Naive thymus-derived CD4-positive, alpha-beta T cell (primary cell): ENCODE measurements around the gene LRRC4C. TPM values are rescaled to one million over a fixed set of nuclear protein-coding genes. Genes with fewer than 3 reads are reported as not detected.

Experiments used
- ATAC-seq: fragments of 150-1000 bp; cut with Tn5 transposase; 2 replicates; pipeline ENCODE4 v1.10.0; 2021; ENCODE audit warnings: mild to moderate bottlenecking, moderate library complexity
- CTCF ChIA-PET: fragments of 350-600 bp; sonication (Branson Sonifier 250); formaldehyde crosslinking; loops from one replicate; lab custom pipeline; 2021; ENCODE audit warnings: antibody characterized with exemption; lab: Charles Lee
- POLR2A ChIA-PET: fragments of 350-600 bp; sonication (Branson Sonifier 250); formaldehyde crosslinking; loops from one replicate; lab custom pipeline; 2021; ENCODE audit warnings: antibody characterized with exemption, inconsistent platforms; lab: Charles Lee
- DNase-seq, 9 donors: peaks; one replicate each; pipeline versions ENCODE4 v3.0.0 to v3.0.0-alpha.2; 2020 to 2022; ENCODE audit warnings: mixed read lengths in 1 of 9
- H3K27ac ChIP-seq: one replicate; pipeline ENCODE4 v1.7.0; 2013; ENCODE audit warnings: mild to moderate bottlenecking, low read depth, low read length, moderate library complexity
- H3K27me3 ChIP-seq, 2 donors: one replicate each; pipeline ENCODE4 v1.7.0; 2013; ENCODE audit warnings: low read length in 2 of 2, mild to moderate bottlenecking in 2 of 2, moderate library complexity in 2 of 2; ENCODE audit not compliant: control insufficient read depth in 2 of 2, insufficient read depth in 2 of 2
- H3K36me3 ChIP-seq, 3 experiments: 1 replicate in 2 of 3; 2 replicates in 1 of 3; pipeline ENCODE4 v1.7.0; 2013; ENCODE audit warnings: low read length in 3 of 3, mild to moderate bottlenecking in 3 of 3, moderate library complexity in 1 of 3; ENCODE audit not compliant: insufficient read depth in 3 of 3, control insufficient read depth in 2 of 3
- H3K4me1 ChIP-seq, 2 donors: one replicate each; pipeline ENCODE4 v1.7.0; 2013; ENCODE audit warnings: low read length in 2 of 2, mild to moderate bottlenecking in 2 of 2, moderate library complexity in 1 of 2; ENCODE audit not compliant: control insufficient read depth in 2 of 2, insufficient read depth in 2 of 2
- H3K4me3 ChIP-seq: 2 replicates; pipeline ENCODE4 v1.7.0; 2013; ENCODE audit warnings: mild to moderate bottlenecking, low read length
- H3K9me3 ChIP-seq, 3 experiments: 1 replicate in 2 of 3; 2 replicates in 1 of 3; pipeline ENCODE4 v1.7.0; 2013; ENCODE audit warnings: low read length in 3 of 3; ENCODE audit not compliant: control insufficient read depth in 2 of 3
- H3K27ac Mint-ChIP-seq, 9 donors: one replicate each; pipeline ENCODE4 v1.8.0; 2020 to 2022; ENCODE audit warnings: mixed read lengths in 9 of 9, mild to moderate bottlenecking in 8 of 9, moderate library complexity in 5 of 9, inconsistent platforms in 2 of 9
- H3K27me3 Mint-ChIP-seq, 5 donors: one replicate each; pipeline ENCODE4 v1.8.0; 2021 to 2022; ENCODE audit warnings: mixed read lengths in 5 of 5, mild to moderate bottlenecking in 1 of 5
- H3K36me3 Mint-ChIP-seq, 5 donors: one replicate each; pipeline ENCODE4 v1.8.0; 2020 to 2022; ENCODE audit warnings: mixed read lengths in 5 of 5, mild to moderate bottlenecking in 3 of 5, inconsistent platforms in 1 of 5
- H3K4me1 Mint-ChIP-seq, 7 donors: one replicate each; pipeline ENCODE4 v1.8.0; 2020 to 2022; ENCODE audit warnings: mixed read lengths in 7 of 7, mild to moderate bottlenecking in 3 of 7, inconsistent platforms in 1 of 7
- H3K4me3 Mint-ChIP-seq, 10 donors: one replicate each; pipeline ENCODE4 v1.8.0; 2020 to 2022; ENCODE audit warnings: mild to moderate bottlenecking in 10 of 10, mixed read lengths in 10 of 10, moderate library complexity in 6 of 10, inconsistent platforms in 2 of 10
- H3K9me3 Mint-ChIP-seq, 11 donors: one replicate each; pipeline ENCODE4 v1.8.0; 2020 to 2022; ENCODE audit warnings: mixed read lengths in 11 of 11, mild to moderate bottlenecking in 4 of 11, inconsistent platforms in 1 of 11, moderate library complexity in 1 of 11
- intact Hi-C, 2 donors: fragments of 100-400 bp; cut with micrococcal nuclease; formaldehyde crosslinking; loops; one replicate each; pipeline ENCODE4 v1.15.1; 2023
- polyA plus RNA-seq, 2 donors: library from polyadenylated mRNA; unstranded; fragments of 300-500 nt; fragmentation: Illumina TruSeq; gene quantifications; one replicate each; pipeline ENCODE4 v1.2.3, GENCODE V29; 2021
- total RNA-seq, 6 experiments: library from RNA in 5 of 6; stranded (reverse) in 5 of 6; gene quantifications; 1 replicate in 5 of 6; 2 replicates in 1 of 6; pipeline ENCODE4 v1.2.3 and lab custom pipeline; 2021 to 2026

Gene LRRC4C
- total and polyA plus RNA-seq, 7 experiments from 2014 or later: not detected

GRCh38 chr11:41457216-41458014 lies 2.0 kb downstream of the LRRC4C start:
- Mint-ChIP-seq H3K9me3 (peaks cover 0 to 9% (median 0%) of the 10 kb centered on the region in 11 donors), H3K36me3 (no peaks in the 10 kb centered on the region), H3K4me3 (no peak overlapping the region), H3K27me3 (peaks cover 6 to 24% (median 17%) of the 10 kb centered on the region in 5 donors), H3K4me1 (peaks cover 0 to 5% (median 0%) of the 10 kb centered on the region in 7 donors), H3K27ac (no peak overlapping the region)
- intact Hi-C loops: no loop called here
- no peak for ATAC-seq
- Histone ChIP-seq H3K4me3 (no peak overlapping the region), H3K27me3 (no peaks in the 10 kb centered on the region), H3K36me3 (no peaks in the 10 kb centered on the region), H3K27ac (no peak overlapping the region), H3K4me1 (no peaks in the 10 kb centered on the region), H3K9me3 (no peaks in the 10 kb centered on the region)
- ChIA-PET CTCF (no interaction called here), POLR2A (no interaction called here)
- DNase-seq: no peak

- Histone ChIP-seq H3K27ac (no peak overlapping the region), H3K4me1 (no peaks in the 10 kb centered on the region), H3K36me3 (no peaks in the 10 kb centered on the region), H3K27me3 (no peaks in the 10 kb centered on the region), H3K9me3 (no peaks in the 10 kb centered on the region), H3K4me3 (no peak overlapping the region)
- DNase-seq: no peak
- Mint-ChIP-seq H3K27me3 (peaks cover 6 to 24% (median 17%) of the 10 kb centered on the region in 5 donors), H3K4me3 (no peak overlapping the region), H3K27ac (no peak overlapping the region), H3K36me3 (no peaks in the 10 kb centered on the region), H3K4me1 (peaks cover 0 to 5% (median 0%) of the 10 kb centered on the region in 7 donors), H3K9me3 (peaks cover 0 to 11% (median 0%) of the 10 kb centered on the region in 11 donors)
- ChIA-PET POLR2A (no interaction called here), CTCF (no interaction called here)
- intact Hi-C loops: no loop called here
- no peak for ATAC-seq
These were observed 3.2 kb downstream of the LRRC4C start for GRCh38 chr11:41456269-41456668.

GRCh38 chr11:41451011-41451410 lies 8.4 kb downstream of the LRRC4C start:
- H3K9me3 Mint-ChIP-seq: peaks cover 0 to 15% (median 0%) of the 10 kb centered on the region in 11 donors
- H3K27ac ChIP-seq: no peak overlapping the region
- intact Hi-C loops: no loop called here
- H3K36me3 Mint-ChIP-seq: no peaks in the 10 kb centered on the region
- no peak overlapping the region for H3K4me3 Mint-ChIP-seq
- H3K27me3 ChIP-seq: no peaks in the 10 kb centered on the region
- H3K4me3 ChIP-seq: no peak overlapping the region
- H3K9me3 ChIP-seq: no peaks in the 10 kb centered on the region
- no peaks in the 10 kb centered on the region for H3K36me3 ChIP-seq
- H3K4me1 ChIP-seq: no peaks in the 10 kb centered on the region
- DNase-seq (no peak), ATAC-seq (no peak)
- no peaks in the 10 kb centered on the region for H3K27me3 Mint-ChIP-seq
- H3K4me1 Mint-ChIP-seq: no peaks in the 10 kb centered on the region
- ChIA-PET CTCF (interaction anchor here (0.7 kb wide), 1 partner anchor 277 kb away, joined by 3 read pairs; no protein-coding TSS in a partner anchor), POLR2A (no interaction called here)
- H3K27ac Mint-ChIP-seq: no peak overlapping the region

- no peak overlapping the region for H3K4me3 Mint-ChIP-seq
- H3K4me1 Mint-ChIP-seq: no peaks in the 10 kb centered on the region
- H3K9me3 Mint-ChIP-seq: peaks cover 0 to 19% (median 3%) of the 10 kb centered on the region in 11 donors
- H3K36me3 ChIP-seq: no peaks in the 10 kb centered on the region
- no peak overlapping the region for H3K27ac ChIP-seq
- DNase-seq (no peak), ATAC-seq (no peak)
- H3K9me3 ChIP-seq: no peaks in the 10 kb centered on the region
- POLR2A ChIA-PET: no interaction called here
- no peak overlapping the region for H3K4me3 ChIP-seq
- intact Hi-C loops: no loop called here
- CTCF ChIA-PET: no interaction called here
- H3K4me1 ChIP-seq: no peaks in the 10 kb centered on the region
- H3K27me3 Mint-ChIP-seq: no peaks in the 10 kb centered on the region
- no peaks in the 10 kb centered on the region for H3K36me3 Mint-ChIP-seq
- no peaks in the 10 kb centered on the region for H3K27me3 ChIP-seq
- no peak overlapping the region for H3K27ac Mint-ChIP-seq
These were observed 9.9 kb downstream of the LRRC4C start for GRCh38 chr11:41449483-41450050.

GRCh38 chr11:41446566-41446965 lies 12.9 kb downstream of the LRRC4C start:
- Histone ChIP-seq H3K27ac (no peak overlapping the region), H3K36me3 (no peaks in the 10 kb centered on the region), H3K9me3 (no peaks in the 10 kb centered on the region), H3K4me1 (no peaks in the 10 kb centered on the region), H3K4me3 (no peak overlapping the region), H3K27me3 (no peaks in the 10 kb centered on the region)
- no peaks in the 10 kb centered on the region for H3K4me1 Mint-ChIP-seq
- H3K4me3 Mint-ChIP-seq: no peak overlapping the region
- peaks cover 0 to 3% (median 0%) of the 10 kb centered on the region in 5 donors for H3K36me3 Mint-ChIP-seq
- H3K27ac Mint-ChIP-seq: no peak overlapping the region
- ChIA-PET CTCF (no interaction called here), POLR2A (no interaction called here)
- DNase-seq: no peak
- no peak for ATAC-seq
- intact Hi-C loops: no loop called here
- H3K27me3 Mint-ChIP-seq: no peaks in the 10 kb centered on the region
- H3K9me3 Mint-ChIP-seq: peaks cover 0 to 24% (median 6%) of the 10 kb centered on the region in 11 donors

GRCh38 chr11:41446107-41446506 lies 13.3 kb downstream of the LRRC4C start:
- Histone ChIP-seq H3K27ac (no peak overlapping the region), H3K36me3 (no peaks in the 10 kb centered on the region), H3K9me3 (no peaks in the 10 kb centered on the region), H3K4me1 (no peaks in the 10 kb centered on the region), H3K4me3 (no peak overlapping the region), H3K27me3 (no peaks in the 10 kb centered on the region)
- ATAC-seq: no peak
- no peaks in the 10 kb centered on the region for H3K4me1 Mint-ChIP-seq
- CTCF ChIA-PET: no interaction called here
- POLR2A ChIA-PET: no interaction called here
- no peak overlapping the region for H3K27ac Mint-ChIP-seq
- DNase-seq: no peak
- H3K27me3 Mint-ChIP-seq: no peaks in the 10 kb centered on the region
- H3K4me3 Mint-ChIP-seq: no peak overlapping the region
- H3K9me3 Mint-ChIP-seq: peaks cover 0 to 20% (median 5%) of the 10 kb centered on the region in 11 donors
- intact Hi-C loops: no loop called here
- H3K36me3 Mint-ChIP-seq: peaks cover 0 to 3% (median 0%) of the 10 kb centered on the region in 5 donors
